ENCODE data around the gene PNPLA4. TPM values are rescaled to one million over a fixed set of nuclear protein-coding genes. Genes with fewer than 3 reads are reported as not detected.

PNPLA4 gene
- total and polyA plus RNA-seq, 2 donors (not counting 3 experiments of a cell fraction or from before 2014, with no cell fraction given) = 8.8 to 13.1 TPM

GRCh38 chrX:7941390-7942042 is 14.3 kb upstream of the PNPLA4 start:
- BruUV-seq (replicated peaks) = no TSS peak
- ChIA-PET CTCF (no interaction called here), POLR2A (no interaction called here)
- Histone ChIP-seq H2AFZ (ENCODE audit: low read depth, low read length) (no peak overlapping the region), H3K9me1 (replicated peaks; ENCODE audit: control insufficient read depth, extremely low read depth, insufficient read depth, low read length) (no peaks in the 10 kb centered on the region), H3K4me3 (replicated peaks in 1 of 3; ENCODE audit: insufficient read depth in 1 of 3, low read depth in 1 of 3, low read length in 3 of 3) (no peak overlapping the region), H4K20me1 (replicated peaks; ENCODE audit: control insufficient read depth, extremely low read depth, insufficient read depth, low read length) (no peaks in the 10 kb centered on the region), H3K4me1 (ENCODE audit: control insufficient read depth, extremely low read depth, insufficient read depth, low read length) (peaks cover 2% of the 10 kb centered on the region), H3K27ac (ENCODE audit: insufficient read depth, low read depth, low read length) (no peak overlapping the region), H3K79me2 (ENCODE audit: control insufficient read depth, insufficient read depth, low read length) (no peaks in the 10 kb centered on the region), H3K27me3 (ENCODE audit: control insufficient read depth in 2 of 2, insufficient read depth in 2 of 2, low read length in 2 of 2) (no peaks in the 10 kb centered on the region), H3K4me2 (ENCODE audit: insufficient read depth, low read length) (no peak overlapping the region), H3K9ac (replicated peaks; ENCODE audit: extremely low read depth, insufficient read depth, low read length) (no peak overlapping the region), H3K9me3 (replicated peaks; ENCODE audit: control insufficient read depth, insufficient read depth, low read length) (no peaks in the 10 kb centered on the region), H3K36me3 (ENCODE audit: control insufficient read depth in 2 of 2, extremely low read depth in 1 of 2, insufficient read depth in 2 of 2, low read length in 2 of 2) (no peaks in the 10 kb centered on the region)
- intact Hi-C loops (cut with micrococcal nuclease) = no loop called here
- DNase-seq (ENCODE audit: low read depth, low spot score) (peak; percentile 14), FAIRE-seq (peak; percentile 63)
- peak in 1 of 2 donors; percentile 6 for TF ChIP-seq CTCF (IDR thresholded peaks at IDR 0.05; ENCODE audit: extremely low read depth in 1 of 2, insufficient read depth in 1 of 2, low read depth in 1 of 2, low read length in 2 of 2)
- no peak for TF ChIP-seq POLR2A (IDR thresholded peaks at IDR 0.05; ENCODE audit: low read depth, low read length)
- dilution Hi-C loops (cut with MboI; ENCODE audit: extremely low pct_ligation_motif_present, low sequenced_read_pairs) = no loop called here

- Histone ChIP-seq H3K9ac (replicated peaks; ENCODE audit: extremely low read depth, insufficient read depth, low read length) (no peak overlapping the region), H3K4me1 (ENCODE audit: control insufficient read depth, extremely low read depth, insufficient read depth, low read length) (no peaks in the 10 kb centered on the region), H3K9me3 (replicated peaks; ENCODE audit: control insufficient read depth, insufficient read depth, low read length) (no peaks in the 10 kb centered on the region), H3K4me3 (replicated peaks in 1 of 3; ENCODE audit: insufficient read depth in 1 of 3, low read depth in 1 of 3, low read length in 3 of 3) (no peak overlapping the region), H4K20me1 (replicated peaks; ENCODE audit: control insufficient read depth, extremely low read depth, insufficient read depth, low read length) (no peaks in the 10 kb centered on the region), H3K27ac (ENCODE audit: insufficient read depth, low read depth, low read length) (no peak overlapping the region), H3K27me3 (ENCODE audit: control insufficient read depth in 2 of 2, insufficient read depth in 2 of 2, low read length in 2 of 2) (no peaks in the 10 kb centered on the region), H3K79me2 (ENCODE audit: control insufficient read depth, insufficient read depth, low read length) (no peaks in the 10 kb centered on the region), H3K9me1 (replicated peaks; ENCODE audit: control insufficient read depth, extremely low read depth, insufficient read depth, low read length) (no peaks in the 10 kb centered on the region), H3K36me3 (ENCODE audit: control insufficient read depth in 2 of 2, extremely low read depth in 1 of 2, insufficient read depth in 2 of 2, low read length in 2 of 2) (no peaks in the 10 kb centered on the region), H3K4me2 (ENCODE audit: insufficient read depth, low read length) (no peak overlapping the region), H2AFZ (ENCODE audit: low read depth, low read length) (no peak overlapping the region)
- dilution Hi-C loops (cut with MboI; ENCODE audit: extremely low pct_ligation_motif_present, low sequenced_read_pairs) (no loop called here), intact Hi-C loops (cut with micrococcal nuclease) (no loop called here)
- TF ChIP-seq GATA2 (IDR thresholded peaks at IDR 0.05; ENCODE audit: insufficient read depth, insufficient read length, low read depth, low read length) = no peak
- TF ChIP-seq, protein P1, sequence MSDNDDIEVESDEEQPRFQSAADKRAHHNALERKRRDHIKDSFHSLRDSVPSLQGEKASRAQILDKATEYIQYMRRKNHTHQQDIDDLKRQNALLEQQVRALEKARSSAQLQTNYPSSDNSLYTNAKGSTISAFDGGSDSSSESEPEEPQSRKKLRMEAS (IDR thresholded peaks at IDR 0.05; ENCODE audit: insufficient read depth, insufficient read length) = no peak
- TF ChIP-seq JUN (IDR thresholded peaks at IDR 0.05; ENCODE audit: borderline replicate concordance, insufficient read depth, insufficient read length, low read depth) = no peak
- TF ChIP-seq FOS (IDR thresholded peaks at IDR 0.05; ENCODE audit: borderline replicate concordance, insufficient read depth, low read length) = no peak
- TF ChIP-seq POLR2A (IDR thresholded peaks at IDR 0.05; ENCODE audit: low read depth, low read length) = no peak
- TF ChIP-seq POLR2AphosphoS5 (IDR thresholded peaks at IDR 0.05; ENCODE audit: insufficient read depth, low read depth, low read length) = no peak
- TF ChIP-seq EZH2 (IDR thresholded peaks at IDR 0.05; ENCODE audit: borderline replicate concordance, low read depth, low read length, severe bottlenecking) = no peak
- CTCF ChIA-PET = no interaction called here
- DNase-seq (ENCODE audit: low read depth, low spot score) = no peak
- no TSS peak for BruUV-seq (replicated peaks)
- no peak for FAIRE-seq
- POLR2A ChIA-PET = no interaction called here
Observed at GRCh38 chrX:7934026-7934425, 6.8 kb upstream of the PNPLA4 start.

Data from endothelial cell of umbilical vein (primary cell).